HFFc6 (cell line): Measurements from ENCODE around the gene HMCN1. TPM values are rescaled to one million over a fixed set of nuclear protein-coding genes. Genes with fewer than 3 reads are reported as not detected.

Experiments used
- DNase-seq: peaks from one replicate; pipeline ENCODE4 v3.0.0-alpha.2; 2018
- H3K27ac Mint-ChIP-seq: 2 replicates; pipeline ENCODE4 v1.8.0; 2020; ENCODE audit warnings: mild to moderate bottlenecking, mixed read lengths
- H3K27me3 Mint-ChIP-seq: 2 replicates; pipeline ENCODE4 v1.8.0; 2021; ENCODE audit warnings: mild to moderate bottlenecking, moderate library complexity, mixed read lengths; ENCODE audit not compliant: insufficient read depth
- H3K36me3 Mint-ChIP-seq: 2 replicates; pipeline ENCODE4 v1.8.0; 2021; ENCODE audit warnings: low read depth, mixed read lengths
- H3K4me1 Mint-ChIP-seq: 2 replicates; pipeline ENCODE4 v1.8.0; 2020; ENCODE audit warnings: low read depth, mixed read lengths
- H3K4me3 Mint-ChIP-seq: 2 replicates; pipeline ENCODE4 v1.8.0; 2020; ENCODE audit warnings: mild to moderate bottlenecking, moderate library complexity, mixed read lengths
- H3K9me3 Mint-ChIP-seq: 2 replicates; pipeline ENCODE4 v1.8.0; 2020; ENCODE audit warnings: mild to moderate bottlenecking, mixed read lengths
- CTCF ChIP-seq: fragments of 200-600 bp; sonication (generic); IDR thresholded peaks from 2 replicates; pipeline ENCODE4 v1.5.0; 2021; ENCODE audit warnings: antibody characterized with exemption, mild to moderate bottlenecking
- total RNA-seq, 6 experiments: library from RNA; stranded (reverse); fragmentation: NEBNext Ultra II Directional; extraction: Animal tissue kit (Norgen Biotek cat#: 25700); gene quantifications; 2 replicates in 1 of 6; 3 replicates in 5 of 6; pipeline ENCODE4 v1.2.3, GENCODE V29; 2021

The HMCN1 gene
- total RNA-seq, 6 experiments from 2014 or later, result 1.2 to 1.8 (median 1.5) TPM

DNA sequence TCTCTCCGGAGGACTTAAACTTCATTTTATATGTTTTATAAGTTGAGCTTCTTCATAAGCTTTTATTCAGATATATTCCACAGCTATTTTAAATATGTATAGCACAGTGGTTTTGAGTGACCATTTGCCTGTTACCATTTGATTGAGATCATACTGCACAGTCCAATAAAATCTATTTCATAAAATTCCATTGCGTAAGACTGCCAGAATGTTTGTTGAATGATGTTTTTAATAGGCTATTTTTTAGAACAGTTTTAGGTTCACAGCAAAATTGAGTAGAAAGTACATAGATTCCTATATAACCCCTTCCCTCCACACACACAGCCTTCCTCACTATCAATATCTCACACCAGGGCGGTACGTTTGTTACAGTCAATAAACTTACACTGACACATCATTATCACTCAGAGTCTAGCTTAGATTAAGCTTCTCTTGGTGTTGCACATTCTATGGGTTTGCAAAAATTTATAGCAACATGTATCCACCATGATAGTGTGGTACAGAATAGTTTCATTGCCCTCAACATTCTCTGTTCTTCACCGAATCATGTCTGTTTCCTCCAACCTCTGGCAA is 433.0 kb downstream of the HMCN1 start:
- DNase-seq, result no peak
- peaks cover 11% of the 10 kb centered on the region for H3K4me1 Mint-ChIP-seq
- peaks cover 6% of the 10 kb centered on the region; the same call in 1 of the 2 replicates for H3K36me3 Mint-ChIP-seq
- H3K27ac Mint-ChIP-seq, result no peak overlapping the region
- H3K9me3 Mint-ChIP-seq, result peaks cover 4% of the 10 kb centered on the region; the same call in 1 of the 2 replicates
- no peak overlapping the region for H3K4me3 Mint-ChIP-seq
- H3K27me3 Mint-ChIP-seq, result no peaks in the 10 kb centered on the region
- TF ChIP-seq CTCF, result no peak

DNA sequence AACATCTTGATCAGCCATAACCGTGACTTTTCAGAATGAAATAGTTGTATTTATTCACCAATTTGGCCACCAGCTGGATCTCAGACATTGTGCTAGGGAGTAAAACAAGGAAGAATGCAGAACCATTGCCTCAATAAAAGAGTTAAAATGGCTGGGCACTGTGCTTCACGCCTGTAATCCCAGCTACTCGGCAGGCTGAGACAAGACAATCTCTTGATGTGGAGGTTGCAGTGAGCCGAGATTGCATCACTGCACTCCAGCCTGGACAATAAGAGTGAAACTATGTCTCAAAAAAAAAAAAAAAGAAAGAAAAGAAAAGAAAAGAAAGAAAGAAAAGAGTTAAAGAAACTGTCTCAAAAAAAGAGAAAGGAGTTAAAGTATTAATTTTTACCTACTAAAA is 441.4 kb downstream of the HMCN1 start:
- Mint-ChIP-seq H3K9me3 (no peaks in the 10 kb centered on the region), H3K27me3 (no peaks in the 10 kb centered on the region), H3K27ac (no peak overlapping the region), H3K4me1 (no peaks in the 10 kb centered on the region), H3K4me3 (no peak overlapping the region), H3K36me3 (no peaks in the 10 kb centered on the region)
- no peak for TF ChIP-seq CTCF
- DNase-seq, result no peak

- no peak for TF ChIP-seq CTCF
- H3K27me3 Mint-ChIP-seq, result no peaks in the 10 kb centered on the region
- no peaks in the 10 kb centered on the region for H3K36me3 Mint-ChIP-seq
- no peak overlapping the region for H3K4me3 Mint-ChIP-seq
- H3K27ac Mint-ChIP-seq, result no peak overlapping the region
- H3K9me3 Mint-ChIP-seq, result no peaks in the 10 kb centered on the region
- peaks cover 16% of the 10 kb centered on the region for H3K4me1 Mint-ChIP-seq
- DNase-seq, result no peak
These were observed 444.3 kb downstream of the HMCN1 start for GRCh38 chr1:186178426-186179043.

DNA sequence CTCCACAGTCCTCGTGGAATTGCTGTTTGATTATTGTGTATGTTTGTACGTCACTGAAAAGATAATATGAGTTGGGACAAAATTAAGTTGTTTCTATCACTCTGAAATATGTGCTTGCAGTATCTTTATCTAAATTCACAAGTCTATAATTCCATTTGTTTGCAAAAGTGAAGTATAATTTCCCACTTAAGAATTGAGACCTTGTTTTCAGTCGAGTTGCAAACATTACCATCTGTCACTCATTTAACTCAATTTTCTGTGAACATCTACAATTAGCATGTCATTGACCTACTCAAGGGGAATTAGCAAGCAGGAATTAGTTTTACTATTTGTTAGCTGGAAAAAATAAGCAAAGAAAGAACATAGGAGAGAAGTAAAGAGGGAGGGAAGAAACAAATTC is 445.0 kb downstream of the HMCN1 start:
- peaks cover 23% of the 10 kb centered on the region for H3K4me1 Mint-ChIP-seq
- no peak overlapping the region for H3K4me3 Mint-ChIP-seq
- H3K27me3 Mint-ChIP-seq, result no peaks in the 10 kb centered on the region
- no peak for TF ChIP-seq CTCF
- no peak overlapping the region for H3K27ac Mint-ChIP-seq
- no peaks in the 10 kb centered on the region for H3K36me3 Mint-ChIP-seq
- no peaks in the 10 kb centered on the region for H3K9me3 Mint-ChIP-seq
- no peak for DNase-seq

- TF ChIP-seq CTCF, result no peak
- Mint-ChIP-seq H3K27me3 (no peaks in the 10 kb centered on the region), H3K27ac (peak overlapping the region; percentile 75), H3K4me3 (peak overlapping the region; percentile 83; the same call in 1 of the 2 replicates), H3K36me3 (no peaks in the 10 kb centered on the region), H3K4me1 (peaks cover 60% of the 10 kb centered on the region), H3K9me3 (no peaks in the 10 kb centered on the region)
- peak; percentile 55 for DNase-seq
These were observed 449.0 kb downstream of the HMCN1 start for GRCh38 chr1:186183219-186183618.
